Lower leg skin (tissue), 4 donors: ENCODE data around the gene ZNF749. TPM values are rescaled to one million over a fixed set of nuclear protein-coding genes. Genes with fewer than 3 reads are reported as not detected.

Experiments used
- DNase-seq, 2 donors: peaks; one replicate each; pipeline ENCODE4 v3.0.0-alpha.2; 2019; ENCODE audit warnings: low spot score in 2 of 2
- H3K4me3 ChIP-seq: fragments of 200-600 bp; sonication (generic); 2 replicates; pipeline ENCODE4 v1.5.1; 2017; ENCODE audit warnings: mild to moderate bottlenecking, low read depth; ENCODE audit not compliant: poor library complexity, severe bottlenecking
- CTCF ChIP-seq, 3 donors: fragments of 450-650 bp; IDR thresholded peaks; one replicate each; pipeline ENCODE4 v1.5.1; 2016; ENCODE audit warnings: antibody characterized with exemption in 3 of 3, mild to moderate bottlenecking in 3 of 3, moderate library complexity in 2 of 3
- POLR2A ChIP-seq, 2 donors: fragments of 450-650 bp; IDR thresholded peaks; one replicate each; pipeline ENCODE4 v1.6.1; 2016 to 2017; ENCODE audit warnings: antibody characterized with exemption in 2 of 2, mild to moderate bottlenecking in 1 of 2, moderate library complexity in 1 of 2
- WGBS, 2 donors: methylation state at CpG; one replicate each; pipeline ENCODE4 v1.1.5; 2018; 5-methylcytosine and 5-hydroxymethylcytosine counted together
- intact Hi-C: fragments of 100-400 bp; cut with DNase I; formaldehyde crosslinking; loops from one replicate; pipeline ENCODE4 v1.15.0; 2023; ENCODE audit warnings: low total_unique reads
- total RNA-seq, 4 donors: library from RNA; depleted of rRNA; stranded (reverse); fragments of >200 nt; gene quantifications; one replicate each; pipeline ENCODE4 v1.1.0, GENCODE V29; 2016

Gene ZNF749
- total RNA-seq, 4 donors from 2014 or later = 7.8 to 16.1 (median 12.9) TPM

- intact Hi-C loops = no loop called here
- WGBS, 2 donors = 26 to 27% methylated on average over 15 of the region's 15 CpGs
- H3K4me3 ChIP-seq = peak overlapping the region; percentile 77
- no peak for DNase-seq
- TF ChIP-seq POLR2A (IDR thresholded peaks at IDR 0.05) = no peak
- TF ChIP-seq CTCF (IDR thresholded peaks at IDR 0.05) = no peak
These were observed 601 bp upstream of the ZNF749 start for GRCh38 chr19:57434386-57435061.

- no peak for DNase-seq
- no peak overlapping the region for H3K4me3 ChIP-seq
- TF ChIP-seq POLR2A (IDR thresholded peaks at IDR 0.05) = no peak
- TF ChIP-seq CTCF (IDR thresholded peaks at IDR 0.05) = no peak
- intact Hi-C loops = no loop called here
- 68 to 73% methylated on average over 1 of the region's 1 CpG for WGBS, 2 donors
These were observed 1.3 kb downstream of the ZNF749 start for GRCh38 chr19:57436417-57436816.

GRCh38 chr19:57437931-57438330, 2.8 kb downstream of the ZNF749 start:
- intact Hi-C loops = no loop called here
- DNase-seq = no peak
- TF ChIP-seq POLR2A (IDR thresholded peaks at IDR 0.05) = no peak
- no peak for TF ChIP-seq CTCF (IDR thresholded peaks at IDR 0.05)
- 58 to 64% methylated on average over 4 of the region's 4 CpGs for WGBS, 2 donors
- no peak overlapping the region for H3K4me3 ChIP-seq

- TF ChIP-seq POLR2A (IDR thresholded peaks at IDR 0.05) = no peak
- no peak for TF ChIP-seq CTCF (IDR thresholded peaks at IDR 0.05)
- DNase-seq = no peak
- no peak overlapping the region for H3K4me3 ChIP-seq
- 90 to 92% methylated on average over 9 of the region's 9 CpGs for WGBS, 2 donors
- intact Hi-C loops = no loop called here
These were observed 3.8 kb downstream of the ZNF749 start for GRCh38 chr19:57438925-57439324.

GRCh38 chr19:57441979-57442752, 7.0 kb downstream of the ZNF749 start:
- intact Hi-C loops = no loop called here
- TF ChIP-seq POLR2A (IDR thresholded peaks at IDR 0.05) (no peak), CTCF (IDR thresholded peaks at IDR 0.05) (no peak)
- H3K4me3 ChIP-seq = no peak overlapping the region
- DNase-seq = no peak
- WGBS, 2 donors = 85 to 91% methylated on average over 7 of the region's 7 CpGs
